ENCODE results near the gene DNAH14. TPM values are rescaled to one million over a fixed set of nuclear protein-coding genes. Genes with fewer than 3 reads are reported as not detected.

DNAH14 gene
- total and polyA plus RNA-seq, 2 of the 8 experiments (the other 6 are each of a cell fraction or from before 2014, with no cell fraction given): 8.4 to 40.7 TPM

DNA sequence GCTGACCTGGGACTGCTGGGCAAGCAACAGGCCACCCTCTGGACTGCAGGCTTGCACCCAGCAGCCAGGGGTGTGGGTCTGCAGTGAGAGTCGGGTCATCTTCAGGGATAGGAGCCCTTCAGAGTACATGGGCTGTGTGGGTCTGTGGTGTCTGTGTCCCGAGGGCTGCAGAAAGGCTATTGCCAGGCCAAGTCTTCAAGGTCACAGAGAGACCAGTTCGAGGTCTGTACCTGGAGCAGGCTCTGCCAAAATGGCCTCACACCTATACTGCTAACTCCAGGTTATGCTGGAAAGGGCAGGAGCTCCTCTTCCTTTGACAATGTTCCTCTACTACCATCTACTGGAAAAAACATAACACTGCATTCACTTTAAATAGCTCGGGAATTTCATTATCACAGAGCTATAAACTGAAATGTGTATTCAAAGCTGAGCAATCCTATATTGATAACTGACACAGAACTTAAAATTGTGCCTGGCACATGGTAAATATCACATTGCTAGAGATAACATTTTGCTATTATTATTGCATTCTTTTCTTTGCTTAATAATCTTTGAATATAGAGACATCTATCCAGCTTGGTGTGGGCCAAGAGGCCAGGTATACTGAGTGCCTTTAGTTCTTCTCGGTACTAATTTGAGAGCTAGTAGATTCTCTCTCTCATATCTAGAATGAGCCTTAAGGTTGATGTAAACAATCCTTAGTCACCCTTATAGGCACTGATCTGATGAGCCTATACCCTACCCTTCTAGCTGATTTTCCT, 6.9 kb upstream of the DNAH14 start (continued):
- TF ChIP-seq, protein P1, sequence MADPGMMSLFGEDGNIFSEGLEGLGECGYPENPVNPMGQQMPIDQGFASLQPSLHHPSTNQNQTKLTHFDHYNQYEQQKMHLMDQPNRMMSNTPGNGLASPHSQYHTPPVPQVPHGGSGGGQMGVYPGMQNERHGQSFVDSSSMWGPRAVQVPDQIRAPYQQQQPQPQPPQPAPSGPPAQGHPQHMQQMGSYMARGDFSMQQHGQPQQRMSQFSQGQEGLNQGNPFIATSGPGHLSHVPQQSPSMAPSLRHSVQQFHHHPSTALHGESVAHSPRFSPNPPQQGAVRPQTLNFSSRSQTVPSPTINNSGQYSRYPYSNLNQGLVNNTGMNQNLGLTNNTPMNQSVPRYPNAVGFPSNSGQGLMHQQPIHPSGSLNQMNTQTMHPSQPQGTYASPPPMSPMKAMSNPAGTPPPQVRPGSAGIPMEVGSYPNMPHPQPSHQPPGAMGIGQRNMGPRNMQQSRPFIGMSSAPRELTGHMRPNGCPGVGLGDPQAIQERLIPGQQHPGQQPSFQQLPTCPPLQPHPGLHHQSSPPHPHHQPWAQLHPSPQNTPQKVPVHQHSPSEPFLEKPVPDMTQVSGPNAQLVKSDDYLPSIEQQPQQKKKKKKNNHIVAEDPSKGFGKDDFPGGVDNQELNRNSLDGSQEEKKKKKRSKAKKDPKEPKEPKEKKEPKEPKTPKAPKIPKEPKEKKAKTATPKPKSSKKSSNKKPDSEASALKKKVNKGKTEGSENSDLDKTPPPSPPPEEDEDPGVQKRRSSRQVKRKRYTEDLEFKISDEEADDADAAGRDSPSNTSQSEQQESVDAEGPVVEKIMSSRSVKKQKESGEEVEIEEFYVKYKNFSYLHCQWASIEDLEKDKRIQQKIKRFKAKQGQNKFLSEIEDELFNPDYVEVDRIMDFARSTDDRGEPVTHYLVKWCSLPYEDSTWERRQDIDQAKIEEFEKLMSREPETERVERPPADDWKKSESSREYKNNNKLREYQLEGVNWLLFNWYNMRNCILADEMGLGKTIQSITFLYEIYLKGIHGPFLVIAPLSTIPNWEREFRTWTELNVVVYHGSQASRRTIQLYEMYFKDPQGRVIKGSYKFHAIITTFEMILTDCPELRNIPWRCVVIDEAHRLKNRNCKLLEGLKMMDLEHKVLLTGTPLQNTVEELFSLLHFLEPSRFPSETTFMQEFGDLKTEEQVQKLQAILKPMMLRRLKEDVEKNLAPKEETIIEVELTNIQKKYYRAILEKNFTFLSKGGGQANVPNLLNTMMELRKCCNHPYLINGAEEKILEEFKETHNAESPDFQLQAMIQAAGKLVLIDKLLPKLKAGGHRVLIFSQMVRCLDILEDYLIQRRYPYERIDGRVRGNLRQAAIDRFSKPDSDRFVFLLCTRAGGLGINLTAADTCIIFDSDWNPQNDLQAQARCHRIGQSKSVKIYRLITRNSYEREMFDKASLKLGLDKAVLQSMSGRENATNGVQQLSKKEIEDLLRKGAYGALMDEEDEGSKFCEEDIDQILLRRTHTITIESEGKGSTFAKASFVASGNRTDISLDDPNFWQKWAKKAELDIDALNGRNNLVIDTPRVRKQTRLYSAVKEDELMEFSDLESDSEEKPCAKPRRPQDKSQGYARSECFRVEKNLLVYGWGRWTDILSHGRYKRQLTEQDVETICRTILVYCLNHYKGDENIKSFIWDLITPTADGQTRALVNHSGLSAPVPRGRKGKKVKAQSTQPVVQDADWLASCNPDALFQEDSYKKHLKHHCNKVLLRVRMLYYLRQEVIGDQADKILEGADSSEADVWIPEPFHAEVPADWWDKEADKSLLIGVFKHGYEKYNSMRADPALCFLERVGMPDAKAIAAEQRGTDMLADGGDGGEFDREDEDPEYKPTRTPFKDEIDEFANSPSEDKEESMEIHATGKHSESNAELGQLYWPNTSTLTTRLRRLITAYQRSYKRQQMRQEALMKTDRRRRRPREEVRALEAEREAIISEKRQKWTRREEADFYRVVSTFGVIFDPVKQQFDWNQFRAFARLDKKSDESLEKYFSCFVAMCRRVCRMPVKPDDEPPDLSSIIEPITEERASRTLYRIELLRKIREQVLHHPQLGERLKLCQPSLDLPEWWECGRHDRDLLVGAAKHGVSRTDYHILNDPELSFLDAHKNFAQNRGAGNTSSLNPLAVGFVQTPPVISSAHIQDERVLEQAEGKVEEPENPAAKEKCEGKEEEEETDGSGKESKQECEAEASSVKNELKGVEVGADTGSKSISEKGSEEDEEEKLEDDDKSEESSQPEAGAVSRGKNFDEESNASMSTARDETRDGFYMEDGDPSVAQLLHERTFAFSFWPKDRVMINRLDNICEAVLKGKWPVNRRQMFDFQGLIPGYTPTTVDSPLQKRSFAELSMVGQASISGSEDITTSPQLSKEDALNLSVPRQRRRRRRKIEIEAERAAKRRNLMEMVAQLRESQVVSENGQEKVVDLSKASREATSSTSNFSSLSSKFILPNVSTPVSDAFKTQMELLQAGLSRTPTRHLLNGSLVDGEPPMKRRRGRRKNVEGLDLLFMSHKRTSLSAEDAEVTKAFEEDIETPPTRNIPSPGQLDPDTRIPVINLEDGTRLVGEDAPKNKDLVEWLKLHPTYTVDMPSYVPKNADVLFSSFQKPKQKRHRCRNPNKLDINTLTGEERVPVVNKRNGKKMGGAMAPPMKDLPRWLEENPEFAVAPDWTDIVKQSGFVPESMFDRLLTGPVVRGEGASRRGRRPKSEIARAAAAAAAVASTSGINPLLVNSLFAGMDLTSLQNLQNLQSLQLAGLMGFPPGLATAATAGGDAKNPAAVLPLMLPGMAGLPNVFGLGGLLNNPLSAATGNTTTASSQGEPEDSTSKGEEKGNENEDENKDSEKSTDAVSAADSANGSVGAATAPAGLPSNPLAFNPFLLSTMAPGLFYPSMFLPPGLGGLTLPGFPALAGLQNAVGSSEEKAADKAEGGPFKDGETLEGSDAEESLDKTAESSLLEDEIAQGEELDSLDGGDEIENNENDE (IDR thresholded peaks at IDR 0.05; ENCODE audit: insufficient replicate concordance, low read length): no peak
- TF ChIP-seq SP4 (IDR thresholded peaks at IDR 0.05; ENCODE audit: low read length) (no peak), MAFK (IDR thresholded peaks at IDR 0.05; ENCODE audit: low read depth, low read length) (no peak), SIN3A (conservative IDR thresholded peaks at IDR 0.05 in 1 of 2, IDR thresholded peaks at IDR 0.05 in 1 of 2; ENCODE audit: low read depth in 1 of 2, low read length in 2 of 2) (no peak), SIX5 (IDR thresholded peaks at IDR 0.05; ENCODE audit: low read depth, low read length) (no peak), KDM1A (IDR thresholded peaks at IDR 0.05; ENCODE audit: borderline replicate concordance, low read length) (no peak), RNF2 (IDR thresholded peaks at IDR 0.05; ENCODE audit: borderline replicate concordance, low read depth, low read length, missing control alignments, poor library complexity, severe bottlenecking) (no peak), EP300 (IDR thresholded peaks at IDR 0.05; ENCODE audit: borderline replicate concordance in 1 of 2, low read depth in 2 of 2, low read length in 2 of 2) (no peak), JUN (IDR thresholded peaks at IDR 0.05; ENCODE audit: low read depth, low read length) (no peak)

All from H1 (cell line).